Measurements from ENCODE around the gene DEXI.
"Not testable (repeated sequence)": the region's sequence is repeated elsewhere in the genome, so short reads cannot be mapped to it uniquely, and the experiment has no call there.

DEXI gene

GRCh38 chr16:10966559-10966958, 24.3 kb upstream of the DEXI start:
- not testable (repeated sequence) for H3K9ac ChIP-seq (ENCODE audit: low read length); H3K27ac ChIP-seq (ENCODE audit: low read length); H3K9me3 ChIP-seq (ENCODE audit: control insufficient read depth, low read depth, low read length); H3K36me3 ChIP-seq (ENCODE audit: control insufficient read depth, low read depth, low read length); H3K4me3 ChIP-seq (ENCODE audit: low read length); H3K27me3 ChIP-seq (ENCODE audit: control insufficient read depth, insufficient read depth, low read length); H3K4me1 ChIP-seq (ENCODE audit: control insufficient read depth, low read depth, low read length)

- Histone ChIP-seq H3K27ac (ENCODE audit: low read length) (no peak overlapping the region), H3K4me3 (ENCODE audit: low read length) (no peak overlapping the region), H3K36me3 (ENCODE audit: control insufficient read depth, low read depth, low read length) (no peaks in the 10 kb centered on the region), H3K27me3 (ENCODE audit: control insufficient read depth, insufficient read depth, low read length) (no peaks in the 10 kb centered on the region), H3K4me1 (ENCODE audit: control insufficient read depth, low read depth, low read length) (no peaks in the 10 kb centered on the region), H3K9me3 (ENCODE audit: control insufficient read depth, low read depth, low read length) (no peaks in the 10 kb centered on the region), H3K9ac (ENCODE audit: low read length) (no peak overlapping the region)
Measured at GRCh38 chr16:10966129-10966528, 23.9 kb upstream of the DEXI start.

- Histone ChIP-seq H3K27me3 (ENCODE audit: control insufficient read depth, insufficient read depth, low read length) (no peaks in the 10 kb centered on the region), H3K4me1 (ENCODE audit: control insufficient read depth, low read depth, low read length) (no peaks in the 10 kb centered on the region), H3K27ac (ENCODE audit: low read length) (no peak overlapping the region), H3K4me3 (ENCODE audit: low read length) (no peak overlapping the region), H3K9ac (ENCODE audit: low read length) (no peak overlapping the region), H3K9me3 (ENCODE audit: control insufficient read depth, low read depth, low read length) (no peaks in the 10 kb centered on the region), H3K36me3 (ENCODE audit: control insufficient read depth, low read depth, low read length) (no peaks in the 10 kb centered on the region)
Measured at GRCh38 chr16:10965440-10966061, 23.3 kb upstream of the DEXI start.

- Histone ChIP-seq H3K4me1 (ENCODE audit: control insufficient read depth, low read depth, low read length) (no peaks in the 10 kb centered on the region), H3K27ac (ENCODE audit: low read length) (no peak overlapping the region), H3K27me3 (ENCODE audit: control insufficient read depth, insufficient read depth, low read length) (no peaks in the 10 kb centered on the region), H3K4me3 (ENCODE audit: low read length) (no peak overlapping the region), H3K9ac (ENCODE audit: low read length) (no peak overlapping the region), H3K36me3 (ENCODE audit: control insufficient read depth, low read depth, low read length) (no peaks in the 10 kb centered on the region), H3K9me3 (ENCODE audit: control insufficient read depth, low read depth, low read length) (no peaks in the 10 kb centered on the region)
Measured at GRCh38 chr16:10964891-10965326, 22.6 kb upstream of the DEXI start.

GRCh38 chr16:10964039-10964890, 22.0 kb upstream of the DEXI start:
- H3K27ac ChIP-seq (ENCODE audit: low read length), result no peak overlapping the region
- H3K9me3 ChIP-seq (ENCODE audit: control insufficient read depth, low read depth, low read length), result no peaks in the 10 kb centered on the region
- H3K27me3 ChIP-seq (ENCODE audit: control insufficient read depth, insufficient read depth, low read length), result no peaks in the 10 kb centered on the region
- no peaks in the 10 kb centered on the region for H3K36me3 ChIP-seq (ENCODE audit: control insufficient read depth, low read depth, low read length)
- no peaks in the 10 kb centered on the region for H3K4me1 ChIP-seq (ENCODE audit: control insufficient read depth, low read depth, low read length)
- no peak overlapping the region for H3K9ac ChIP-seq (ENCODE audit: low read length)
- no peak overlapping the region for H3K4me3 ChIP-seq (ENCODE audit: low read length)

GRCh38 chr16:10961231-10961630, 19.0 kb upstream of the DEXI start:
- Histone ChIP-seq H3K4me3 (ENCODE audit: low read length) (no peak overlapping the region), H3K4me1 (ENCODE audit: control insufficient read depth, low read depth, low read length) (no peaks in the 10 kb centered on the region), H3K9me3 (ENCODE audit: control insufficient read depth, low read depth, low read length) (no peaks in the 10 kb centered on the region), H3K36me3 (ENCODE audit: control insufficient read depth, low read depth, low read length) (no peaks in the 10 kb centered on the region), H3K27ac (ENCODE audit: low read length) (no peak overlapping the region), H3K9ac (ENCODE audit: low read length) (no peak overlapping the region), H3K27me3 (ENCODE audit: control insufficient read depth, insufficient read depth, low read length) (no peaks in the 10 kb centered on the region)

- Histone ChIP-seq H3K27me3 (ENCODE audit: control insufficient read depth, insufficient read depth, low read length) (no peaks in the 10 kb centered on the region), H3K36me3 (ENCODE audit: control insufficient read depth, low read depth, low read length) (no peaks in the 10 kb centered on the region), H3K9ac (ENCODE audit: low read length) (no peak overlapping the region), H3K4me3 (ENCODE audit: low read length) (no peak overlapping the region), H3K27ac (ENCODE audit: low read length) (no peak overlapping the region), H3K4me1 (ENCODE audit: control insufficient read depth, low read depth, low read length) (no peaks in the 10 kb centered on the region), H3K9me3 (ENCODE audit: control insufficient read depth, low read depth, low read length) (no peaks in the 10 kb centered on the region)
Measured at GRCh38 chr16:10959161-10959560, 16.9 kb upstream of the DEXI start.

GRCh38 chr16:10957771-10958482, 15.7 kb upstream of the DEXI start:
- no peaks in the 10 kb centered on the region for H3K36me3 ChIP-seq (ENCODE audit: control insufficient read depth, low read depth, low read length)
- H3K9ac ChIP-seq (ENCODE audit: low read length), result no peak overlapping the region
- H3K27me3 ChIP-seq (ENCODE audit: control insufficient read depth, insufficient read depth, low read length), result no peaks in the 10 kb centered on the region
- H3K4me1 ChIP-seq (ENCODE audit: control insufficient read depth, low read depth, low read length), result no peaks in the 10 kb centered on the region
- no peaks in the 10 kb centered on the region for H3K9me3 ChIP-seq (ENCODE audit: control insufficient read depth, low read depth, low read length)
- H3K27ac ChIP-seq (ENCODE audit: low read length), result no peak overlapping the region
- H3K4me3 ChIP-seq (ENCODE audit: low read length), result no peak overlapping the region

GRCh38 chr16:10954903-10955302, 12.6 kb upstream of the DEXI start:
- Histone ChIP-seq H3K36me3 (ENCODE audit: control insufficient read depth, low read depth, low read length) (no peaks in the 10 kb centered on the region), H3K9ac (ENCODE audit: low read length) (no peak overlapping the region), H3K27me3 (ENCODE audit: control insufficient read depth, insufficient read depth, low read length) (no peaks in the 10 kb centered on the region), H3K27ac (ENCODE audit: low read length) (no peak overlapping the region), H3K4me1 (ENCODE audit: control insufficient read depth, low read depth, low read length) (peaks cover 9% of the 10 kb centered on the region), H3K9me3 (ENCODE audit: control insufficient read depth, low read depth, low read length) (no peaks in the 10 kb centered on the region), H3K4me3 (ENCODE audit: low read length) (no peak overlapping the region)

- Histone ChIP-seq H3K9me3 (ENCODE audit: control insufficient read depth, low read depth, low read length) (no peaks in the 10 kb centered on the region), H3K36me3 (ENCODE audit: control insufficient read depth, low read depth, low read length) (no peaks in the 10 kb centered on the region), H3K9ac (ENCODE audit: low read length) (no peak overlapping the region), H3K27me3 (ENCODE audit: control insufficient read depth, insufficient read depth, low read length) (no peaks in the 10 kb centered on the region), H3K27ac (ENCODE audit: low read length) (no peak overlapping the region), H3K4me3 (ENCODE audit: low read length) (no peak overlapping the region), H3K4me1 (ENCODE audit: control insufficient read depth, low read depth, low read length) (peaks cover 35% of the 10 kb centered on the region)
Measured at GRCh38 chr16:10951026-10951425, 8.8 kb upstream of the DEXI start.

GRCh38 chr16:10950393-10950792, 8.1 kb upstream of the DEXI start:
- H3K4me1 ChIP-seq (ENCODE audit: control insufficient read depth, low read depth, low read length), result peaks cover 38% of the 10 kb centered on the region
- no peak overlapping the region for H3K4me3 ChIP-seq (ENCODE audit: low read length)
- H3K36me3 ChIP-seq (ENCODE audit: control insufficient read depth, low read depth, low read length), result no peaks in the 10 kb centered on the region
- no peaks in the 10 kb centered on the region for H3K27me3 ChIP-seq (ENCODE audit: control insufficient read depth, insufficient read depth, low read length)
- no peak overlapping the region for H3K27ac ChIP-seq (ENCODE audit: low read length)
- H3K9me3 ChIP-seq (ENCODE audit: control insufficient read depth, low read depth, low read length), result no peaks in the 10 kb centered on the region
- no peak overlapping the region for H3K9ac ChIP-seq (ENCODE audit: low read length)

Measured in iPS-18a (cell line).